Measurements from ENCODE around the gene CDH19. TPM values are rescaled to one million over a fixed set of nuclear protein-coding genes. Genes with fewer than 3 reads are reported as not detected.

The CDH19 gene
- total RNA-seq, 4 donors from 2014 or later, result 1.5 to 10.4 (median 3.0) TPM

DNA sequence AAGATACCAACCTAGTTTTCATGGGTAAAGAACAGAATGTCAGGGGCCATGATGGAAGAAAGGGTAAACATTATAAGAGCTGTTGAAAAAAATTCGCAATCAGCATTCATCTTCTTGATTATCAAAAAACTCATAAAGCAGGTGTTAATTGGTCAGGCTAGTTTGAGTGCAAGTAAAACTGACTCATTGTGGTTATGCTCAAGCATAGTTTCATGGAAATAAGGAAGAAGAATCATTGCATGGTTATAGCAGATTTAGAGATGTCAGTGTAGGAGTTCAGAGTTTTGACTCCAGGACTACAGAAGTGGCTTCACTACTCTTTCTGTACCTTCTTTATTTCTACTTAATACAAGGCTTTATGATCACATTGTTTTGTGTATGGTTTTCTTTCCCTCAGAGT lies 26.9 kb upstream of the CDH19 start:
- Histone ChIP-seq H3K27me3 (no peaks in the 10 kb centered on the region), H3K27ac (no peak overlapping the region), H3K4me3 (no peak overlapping the region), H3K9me3 (no peaks in the 10 kb centered on the region), H3K4me1 (no peaks in the 10 kb centered on the region), H3K36me3 (no peaks in the 10 kb centered on the region)
- TF ChIP-seq, protein P1, sequence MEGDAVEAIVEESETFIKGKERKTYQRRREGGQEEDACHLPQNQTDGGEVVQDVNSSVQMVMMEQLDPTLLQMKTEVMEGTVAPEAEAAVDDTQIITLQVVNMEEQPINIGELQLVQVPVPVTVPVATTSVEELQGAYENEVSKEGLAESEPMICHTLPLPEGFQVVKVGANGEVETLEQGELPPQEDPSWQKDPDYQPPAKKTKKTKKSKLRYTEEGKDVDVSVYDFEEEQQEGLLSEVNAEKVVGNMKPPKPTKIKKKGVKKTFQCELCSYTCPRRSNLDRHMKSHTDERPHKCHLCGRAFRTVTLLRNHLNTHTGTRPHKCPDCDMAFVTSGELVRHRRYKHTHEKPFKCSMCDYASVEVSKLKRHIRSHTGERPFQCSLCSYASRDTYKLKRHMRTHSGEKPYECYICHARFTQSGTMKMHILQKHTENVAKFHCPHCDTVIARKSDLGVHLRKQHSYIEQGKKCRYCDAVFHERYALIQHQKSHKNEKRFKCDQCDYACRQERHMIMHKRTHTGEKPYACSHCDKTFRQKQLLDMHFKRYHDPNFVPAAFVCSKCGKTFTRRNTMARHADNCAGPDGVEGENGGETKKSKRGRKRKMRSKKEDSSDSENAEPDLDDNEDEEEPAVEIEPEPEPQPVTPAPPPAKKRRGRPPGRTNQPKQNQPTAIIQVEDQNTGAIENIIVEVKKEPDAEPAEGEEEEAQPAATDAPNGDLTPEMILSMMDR (IDR thresholded peaks at IDR 0.05), result no peak
- TF ChIP-seq POLR2A (IDR thresholded peaks at IDR 0.05), result no peak
- DNase-seq, result no peak
- intact Hi-C loops (cut with DNase I; ENCODE audit: low total_unique reads), result no loop called here

- Histone ChIP-seq H3K36me3 (peaks cover 0 to 4% of the 10 kb centered on the region in 2 donors), H3K27me3 (no peaks in the 10 kb centered on the region), H3K4me1 (no peaks in the 10 kb centered on the region), H3K9me3 (no peaks in the 10 kb centered on the region), H3K4me3 (no peak overlapping the region), H3K27ac (no peak overlapping the region)
- no peak for DNase-seq
- intact Hi-C loops (cut with DNase I; ENCODE audit: low total_unique reads), result no loop called here
- TF ChIP-seq, protein P1 (IDR thresholded peaks at IDR 0.05), result no peak
- no peak for TF ChIP-seq POLR2A (IDR thresholded peaks at IDR 0.05)
Observed at GRCh38 chr18:66623821-66624220, 19.9 kb upstream of the CDH19 start.

DNA sequence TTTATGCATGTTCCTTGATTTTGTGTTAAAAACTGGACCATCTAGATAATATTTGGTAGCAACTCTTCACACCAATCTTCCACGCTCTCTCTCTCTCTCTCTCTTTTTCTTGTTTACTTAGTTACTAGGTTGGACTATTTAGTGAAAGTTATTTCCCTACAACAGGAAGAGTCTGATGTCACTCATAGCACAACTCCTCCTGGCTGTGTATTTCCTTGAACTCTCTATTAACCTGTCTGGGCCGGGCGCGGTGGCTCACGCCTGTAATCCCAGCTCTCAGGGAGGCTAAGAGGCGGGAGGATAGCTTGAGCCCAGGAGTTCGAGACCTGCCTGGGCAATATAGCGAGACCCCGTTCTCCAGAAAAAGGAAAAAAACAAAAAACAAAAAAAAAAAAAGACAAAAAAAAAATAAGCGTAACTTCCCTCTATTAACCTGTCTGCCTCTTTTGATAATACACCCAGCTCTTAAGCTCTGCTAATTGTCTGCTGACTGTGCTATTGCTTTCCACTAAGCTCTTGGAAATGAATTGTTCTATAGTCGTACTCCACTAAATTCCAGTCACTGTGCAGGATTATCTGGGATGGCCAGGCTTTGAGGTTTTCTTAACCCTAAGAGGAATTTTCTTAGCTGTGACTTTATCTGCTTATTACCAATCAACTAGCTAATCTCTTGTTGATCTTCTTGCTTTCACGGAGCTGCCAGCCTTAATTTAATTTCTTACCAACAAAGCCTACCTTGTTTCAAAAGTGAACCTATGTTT lies 18.1 kb upstream of the CDH19 start:
- TF ChIP-seq, protein P1 (IDR thresholded peaks at IDR 0.05), result no peak
- no peak for TF ChIP-seq POLR2A (IDR thresholded peaks at IDR 0.05)
- Histone ChIP-seq H3K27ac (no peak overlapping the region), H3K27me3 (no peaks in the 10 kb centered on the region), H3K9me3 (no peaks in the 10 kb centered on the region), H3K4me1 (no peaks in the 10 kb centered on the region), H3K4me3 (no peak overlapping the region), H3K36me3 (peaks cover 0 to 4% of the 10 kb centered on the region in 2 donors)
- intact Hi-C loops (cut with DNase I; ENCODE audit: low total_unique reads), result no loop called here
- DNase-seq, result no peak

DNA sequence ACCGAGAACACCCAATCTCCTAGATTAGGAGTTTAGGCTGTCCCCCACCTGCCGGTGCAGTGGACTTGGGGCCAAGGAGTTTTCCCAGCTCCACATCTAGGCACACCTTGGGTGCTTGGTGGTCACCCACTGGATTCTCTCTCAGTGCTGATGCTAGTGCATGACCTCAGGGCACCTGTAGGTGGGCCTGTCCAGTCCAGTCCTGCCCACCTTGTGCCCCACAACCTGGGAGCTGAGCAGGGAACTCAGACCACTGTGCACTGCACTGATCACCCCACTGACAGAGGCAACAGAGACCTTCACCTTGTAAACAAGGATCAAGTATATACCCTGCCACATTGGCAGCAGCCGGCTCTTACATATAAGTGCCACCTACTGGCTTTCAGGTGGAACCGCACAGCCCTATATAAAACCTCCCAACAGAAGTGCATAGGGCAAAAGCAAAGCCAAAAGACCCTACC lies 12.7 kb upstream of the CDH19 start:
- TF ChIP-seq, protein P1 (IDR thresholded peaks at IDR 0.05), result no peak
- TF ChIP-seq POLR2A (IDR thresholded peaks at IDR 0.05), result no peak
- intact Hi-C loops (cut with DNase I; ENCODE audit: low total_unique reads), result no loop called here
- H3K36me3 ChIP-seq, result peaks cover 0 to 4% of the 10 kb centered on the region in 2 donors
- no peaks in the 10 kb centered on the region for H3K4me1 ChIP-seq
- DNase-seq, result no peak
- H3K27ac ChIP-seq, result no peak overlapping the region
- peaks cover 0 to 3% of the 10 kb centered on the region in 2 donors for H3K27me3 ChIP-seq
- no peak overlapping the region for H3K4me3 ChIP-seq
- H3K9me3 ChIP-seq, result no peaks in the 10 kb centered on the region

DNA sequence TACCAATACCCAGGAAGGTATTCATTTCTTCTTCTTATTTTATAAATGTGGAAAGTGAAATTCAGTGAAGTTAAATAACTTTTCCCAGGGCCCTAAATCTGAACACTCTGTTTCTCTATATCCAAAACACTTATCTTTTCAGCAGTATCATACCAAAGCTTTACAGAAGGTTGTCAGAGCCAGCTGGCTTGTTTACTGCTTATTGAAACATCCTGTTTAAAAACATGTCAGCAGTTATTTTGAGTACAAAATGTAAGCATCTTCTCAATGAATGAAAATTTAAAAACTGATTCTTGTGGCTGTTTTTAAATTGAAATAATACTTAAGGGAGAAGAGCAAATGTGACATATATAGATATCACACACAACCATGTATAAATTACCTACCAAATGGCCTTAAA lies 11.3 kb upstream of the CDH19 start:
- TF ChIP-seq, protein P1 (IDR thresholded peaks at IDR 0.05), result no peak
- no peak for TF ChIP-seq POLR2A (IDR thresholded peaks at IDR 0.05)
- intact Hi-C loops (cut with DNase I; ENCODE audit: low total_unique reads), result no loop called here

More for the DNA sequence above, 11.3 kb upstream of the CDH19 start:
- no peaks in the 10 kb centered on the region for H3K9me3 ChIP-seq
- no peaks in the 10 kb centered on the region for H3K4me1 ChIP-seq
- H3K27ac ChIP-seq, result no peak overlapping the region
- H3K4me3 ChIP-seq, result no peak overlapping the region
- no peaks in the 10 kb centered on the region for H3K36me3 ChIP-seq
- peaks cover 0 to 3% of the 10 kb centered on the region in 2 donors for H3K27me3 ChIP-seq
- DNase-seq, result no peak

Data from uterus (tissue), 4 donors.